HCT116 (cell line): ENCODE data around the gene SPACA6. TPM values are rescaled to one million over a fixed set of nuclear protein-coding genes. Genes with fewer than 3 reads are reported as not detected.

ENCODE experiments used
- ATAC-seq: fragments of 200-7000 bp; cut with Tn5 transposase; 2 replicates; pipeline ENCODE4 v1.9.1; 2020; ENCODE audit warnings: mild to moderate bottlenecking, moderate library complexity
- BruUV-seq: library from RNA; stranded (reverse); fragments of 400-500 nt; replicated peaks from 2 replicates; lab custom pipeline; 2021; lab: Mats Ljungman, UMichigan
- CTCF ChIA-PET: fragments of 300-600 bp; sonication (Branson Sonifier 250); formaldehyde crosslinking; loops from one replicate; lab custom pipeline; 2021; ENCODE audit warnings: antibody characterized with exemption; lab: Charles Lee
- POLR2A ChIA-PET: fragments of 300-600, 350-600 bp; sonication (Branson Sonifier 250); formaldehyde crosslinking; loops from one replicate; lab custom pipeline; 2021; ENCODE audit warnings: antibody characterized with exemption; lab: Charles Lee
- RAD21 ChIA-PET, 2 experiments: fragments of 300-600 bp; sonication (Branson Sonifier 250); formaldehyde crosslinking; loops; one replicate each; lab custom pipeline; 2023; ENCODE audit warnings: low total read pairs in 2 of 2; ENCODE audit not compliant: uncharacterized antibody in 2 of 2, unreplicated experiment in 2 of 2, low non-redundant PET in 1 of 2; lab: Charles Lee
- DNase-seq: peaks from one replicate; pipeline ENCODE4 v3.0.0-alpha.2; 2010; ENCODE audit warnings: low read depth, low spot score
- H2AFZ ChIP-seq: fragments of 200-600 bp; shearing (Covaris generic), sonication (generic); 2 replicates; pipeline ENCODE4 v1.6.1; 2017; ENCODE audit warnings: low read depth, mixed run types, mixed read lengths, antibody characterized with exemption, low read length; ENCODE audit not compliant: poor library complexity, severe bottlenecking
- H3K27ac ChIP-seq: 2 replicates; pipeline ENCODE4 v1.5.1; 2012; ENCODE audit warnings: low read depth, low read length
- H3K27me3 ChIP-seq: fragments of 200-600 bp; sonication (generic); 2 replicates; pipeline ENCODE4 v1.6.1; 2016; ENCODE audit warnings: mixed run types, low read length, mixed read lengths; ENCODE audit not compliant: insufficient read depth
- H3K36me3 ChIP-seq, 2 experiments: fragments of 200-500 bp in 1 of 2; fragments of 200-600 bp in 1 of 2; sonication (Bioruptor generic) in 1 of 2; sonication (generic) in 1 of 2; 2 replicates each; pipeline versions ENCODE4 v1.5.1 to v1.6.1; 2014 to 2016; ENCODE audit warnings: low read length in 2 of 2, inconsistent platforms in 1 of 2, mixed read lengths in 1 of 2, mixed run types in 1 of 2; ENCODE audit not compliant: insufficient read depth in 2 of 2, control insufficient read depth in 1 of 2
- H3K4me1 ChIP-seq, 2 experiments: fragments of 200-600 bp in 1 of 2; sonication (generic) in 1 of 2; 2 replicates each; pipeline versions ENCODE4 v1.5.1 to v1.6.1; 2012 to 2017; ENCODE audit warnings: low read length in 2 of 2, inconsistent platforms in 1 of 2, mild to moderate bottlenecking in 1 of 2, mixed read lengths in 1 of 2, mixed run types in 1 of 2, moderate library complexity in 1 of 2; ENCODE audit not compliant: insufficient read depth in 2 of 2, control insufficient read depth in 1 of 2
- H3K4me2 ChIP-seq: fragments of 200-600 bp; sonication (generic); 2 replicates; pipeline ENCODE4 v1.6.1; 2017; ENCODE audit warnings: mixed run types, low read length, mixed read lengths
- H3K4me3 ChIP-seq, 2 experiments: fragments of 200-600 bp in 1 of 2; sonication (generic) in 1 of 2; replicated peaks in 1 of 2; 2 replicates each; pipeline ENCODE4 v1.5.1; 2011 to 2016; ENCODE audit warnings: low read length in 2 of 2, control low read depth in 1 of 2, low read depth in 1 of 2, mild to moderate bottlenecking in 1 of 2, mixed read lengths in 1 of 2, mixed run types in 1 of 2
- H3K79me2 ChIP-seq: fragments of 200-600 bp; sonication (generic); 2 replicates; pipeline ENCODE4 v1.6.1; 2017; ENCODE audit warnings: mild to moderate bottlenecking, mixed run types, low read length, moderate library complexity, mixed read lengths; ENCODE audit not compliant: insufficient read depth
- H3K9ac ChIP-seq: fragments of 200-600 bp; sonication (generic); 2 replicates; pipeline ENCODE4 v1.6.1; 2016; ENCODE audit warnings: low read length, mixed read lengths
- H3K9me2 ChIP-seq: fragments of 200-600 bp; sonication (generic), shearing (Covaris generic); 2 replicates; pipeline ENCODE4 v1.6.1; 2017; ENCODE audit warnings: mixed run types, mild to moderate bottlenecking, moderate library complexity; ENCODE audit not compliant: insufficient read depth
- H3K9me3 ChIP-seq, 2 experiments: fragments of 200-500 bp in 1 of 2; fragments of 200-600 bp in 1 of 2; sonication (Bioruptor generic) in 1 of 2; sonication (generic) in 1 of 2; 2 replicates each; pipeline ENCODE4 v1.6.1; 2014 to 2017; ENCODE audit warnings: low read length in 2 of 2, mixed read lengths in 2 of 2, inconsistent platforms in 1 of 2, low read depth in 1 of 2, mild to moderate bottlenecking in 1 of 2, mixed run types in 1 of 2, moderate library complexity in 1 of 2; ENCODE audit not compliant: control insufficient read depth in 1 of 2, insufficient read depth in 1 of 2
- H4K20me1 ChIP-seq: fragments of 200-600 bp; sonication (generic), shearing (Covaris generic); 2 replicates; pipeline ENCODE4 v1.6.1; 2017; ENCODE audit warnings: mixed run types, mild to moderate bottlenecking, moderate library complexity; ENCODE audit not compliant: insufficient read depth
- ATF3 ChIP-seq: IDR thresholded peaks from 2 replicates; pipeline ENCODE4 v1.6.1; 2012
- CEBPB ChIP-seq: IDR thresholded peaks from 2 replicates; pipeline ENCODE4 v1.6.1; 2012; ENCODE audit warnings: low read depth
- EGR1 ChIP-seq: IDR thresholded peaks from 2 replicates; pipeline ENCODE4 v1.6.1; 2012; ENCODE audit warnings: low read depth
- FOSL1 ChIP-seq: IDR thresholded peaks from 2 replicates; pipeline ENCODE4 v1.6.1; 2012; ENCODE audit warnings: low read depth
- JUND ChIP-seq: IDR thresholded peaks from 2 replicates; pipeline ENCODE4 v1.6.1; 2012
- POLR2A ChIP-seq: IDR thresholded peaks from 2 replicates; pipeline ENCODE4 v1.7.0; 2011; ENCODE audit warnings: borderline replicate concordance; ENCODE audit not compliant: insufficient read depth, insufficient read length; ENCODE audit errors: extremely low read depth
- POLR2AphosphoS5 ChIP-seq: IDR thresholded peaks from 2 replicates; pipeline ENCODE4 v1.6.1; 2011; ENCODE audit warnings: mild to moderate bottlenecking, low read depth, low read length, moderate library complexity
- SIN3A ChIP-seq: IDR thresholded peaks from 2 replicates; pipeline ENCODE4 v1.6.1; 2012; ENCODE audit warnings: low read depth
- SP1 ChIP-seq: IDR thresholded peaks from 2 replicates; pipeline ENCODE4 v1.6.1; 2012; ENCODE audit warnings: low read depth
- SRF ChIP-seq: IDR thresholded peaks from 2 replicates; pipeline ENCODE4 v1.6.1; 2012; ENCODE audit warnings: low read depth
- TCF7L2 ChIP-seq: IDR thresholded peaks from 2 replicates; pipeline ENCODE4 v1.7.0; 2011; ENCODE audit warnings: borderline replicate concordance, inconsistent platforms; ENCODE audit not compliant: insufficient read depth, insufficient read length; ENCODE audit errors: extremely low read depth
- ZBTB33 ChIP-seq: IDR thresholded peaks from 2 replicates; pipeline ENCODE4 v1.6.1; 2011; ENCODE audit warnings: mild to moderate bottlenecking, low read length, moderate library complexity; ENCODE audit not compliant: insufficient replicate concordance; ENCODE audit errors: extremely low read depth
- ZFX ChIP-seq: fragments of 450-650 bp; IDR thresholded peaks from 2 replicates; pipeline ENCODE4 v1.6.1; 2017
- ZNF274 ChIP-seq: fragments of 200-500 bp; sonication (Bioruptor generic); IDR thresholded peaks from 2 replicates; pipeline ENCODE4 v1.6.1; 2014; ENCODE audit warnings: mild to moderate bottlenecking, low read depth, low read length, inconsistent platforms
- intact Hi-C: fragments of 100-400 bp; cut with micrococcal nuclease; formaldehyde crosslinking; loops from 2 replicates; pipeline ENCODE4 v1.10.0; 2022
- total RNA-seq: library from RNA; stranded (reverse); gene quantifications from one replicate; pipeline ENCODE4 v1.2.1, GENCODE V29; 2021; ENCODE audit not compliant: unreplicated experiment

Gene SPACA6
- total RNA-seq, 1 experiment from 2014 or later: 13.9 TPM

GRCh38 chr19:51680474-51680873 lies 12.7 kb upstream of the SPACA6 start:
- no peak overlapping the region for H2AFZ ChIP-seq
- TF ChIP-seq FOSL1 (no peak), JUND (no peak), SP1 (no peak), POLR2AphosphoS5 (no peak), ZFX (no peak), SIN3A (no peak), ZNF274 (no peak), CEBPB (no peak), ZBTB33 (no peak), TCF7L2 (no peak), SRF (no peak), POLR2A (no peak), EGR1 (no peak), ATF3 (no peak)
- TF ChIP-seq, all 23 proteins: peak for 0
- ChIA-PET POLR2A (no interaction called here), RAD21 (no interaction called here), CTCF (interaction anchor here (0.7 kb wide), 1 partner anchor 143 kb away, joined by 3 read pairs; no protein-coding TSS in a partner anchor)
- ATAC-seq: no peak
- Histone ChIP-seq H3K4me3 (no peak overlapping the region), H3K4me1 (no peaks in the 10 kb centered on the region), H3K36me3 (no peaks in the 10 kb centered on the region), H3K9ac (no peak overlapping the region), H3K27me3 (no peaks in the 10 kb centered on the region), H3K4me2 (no peak overlapping the region), H3K79me2 (no peaks in the 10 kb centered on the region), H3K9me2 (no peaks in the 10 kb centered on the region), H3K9me3 (no peaks in the 10 kb centered on the region), H4K20me1 (no peaks in the 10 kb centered on the region), H3K27ac (no peak overlapping the region)
- no peak for DNase-seq
- intact Hi-C loops: no loop called here
- no TSS peak for BruUV-seq
